Fibroblast of peridontal ligament (primary cell): ENCODE results near the gene CELF5.

ENCODE experiments used
- DNase-seq: peaks from one replicate; pipeline ENCODE4 v3.0.0-alpha.2; 2010; ENCODE audit errors: extremely low read depth

The CELF5 gene

DNA sequence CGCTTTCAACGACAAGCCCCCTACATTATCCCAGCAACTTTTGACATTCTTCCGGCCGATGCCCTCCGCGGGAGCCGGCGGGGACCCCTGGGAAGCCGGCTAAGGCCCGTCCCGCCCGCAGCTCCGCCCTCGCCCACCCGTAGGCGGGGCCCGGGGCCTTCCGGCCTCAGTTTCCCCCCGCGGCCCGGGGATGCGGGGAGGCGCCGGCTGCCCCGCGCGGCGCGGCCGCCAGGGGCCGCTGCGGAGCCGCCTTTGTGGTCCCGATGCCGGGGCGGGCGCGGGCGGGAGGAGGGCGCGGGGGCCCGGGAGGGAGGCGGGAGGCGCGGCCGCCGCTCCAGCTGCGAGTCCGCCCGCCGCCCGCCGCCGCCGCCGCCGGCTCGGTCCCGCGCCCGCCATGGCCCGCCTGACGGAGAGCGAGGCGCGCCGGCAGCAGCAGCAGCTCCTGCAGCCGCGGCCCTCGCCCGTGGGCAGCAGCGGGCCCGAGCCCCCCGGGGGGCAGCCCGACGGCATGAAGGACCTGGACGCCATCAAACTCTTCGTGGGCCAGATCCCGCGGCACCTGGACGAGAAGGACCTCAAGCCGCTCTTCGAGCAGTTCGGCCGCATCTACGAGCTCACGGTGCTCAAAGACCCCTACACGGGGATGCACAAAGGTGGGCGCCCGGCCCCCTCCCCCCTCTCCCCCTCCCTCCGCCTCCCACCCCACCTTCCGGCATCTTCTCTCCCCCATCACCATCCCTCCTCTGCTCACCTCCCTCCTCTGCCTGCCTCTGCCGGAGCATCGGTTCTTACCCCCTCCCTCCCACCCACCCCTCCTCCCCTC, at the start of gene CELF5:
TSS of gene CELF5 (plus strand) at position 316 of the 823 bp plus-strand sequence. CDS start at position 395, 79 bp downstream.
- peak; percentile 3 for DNase-seq

DNA sequence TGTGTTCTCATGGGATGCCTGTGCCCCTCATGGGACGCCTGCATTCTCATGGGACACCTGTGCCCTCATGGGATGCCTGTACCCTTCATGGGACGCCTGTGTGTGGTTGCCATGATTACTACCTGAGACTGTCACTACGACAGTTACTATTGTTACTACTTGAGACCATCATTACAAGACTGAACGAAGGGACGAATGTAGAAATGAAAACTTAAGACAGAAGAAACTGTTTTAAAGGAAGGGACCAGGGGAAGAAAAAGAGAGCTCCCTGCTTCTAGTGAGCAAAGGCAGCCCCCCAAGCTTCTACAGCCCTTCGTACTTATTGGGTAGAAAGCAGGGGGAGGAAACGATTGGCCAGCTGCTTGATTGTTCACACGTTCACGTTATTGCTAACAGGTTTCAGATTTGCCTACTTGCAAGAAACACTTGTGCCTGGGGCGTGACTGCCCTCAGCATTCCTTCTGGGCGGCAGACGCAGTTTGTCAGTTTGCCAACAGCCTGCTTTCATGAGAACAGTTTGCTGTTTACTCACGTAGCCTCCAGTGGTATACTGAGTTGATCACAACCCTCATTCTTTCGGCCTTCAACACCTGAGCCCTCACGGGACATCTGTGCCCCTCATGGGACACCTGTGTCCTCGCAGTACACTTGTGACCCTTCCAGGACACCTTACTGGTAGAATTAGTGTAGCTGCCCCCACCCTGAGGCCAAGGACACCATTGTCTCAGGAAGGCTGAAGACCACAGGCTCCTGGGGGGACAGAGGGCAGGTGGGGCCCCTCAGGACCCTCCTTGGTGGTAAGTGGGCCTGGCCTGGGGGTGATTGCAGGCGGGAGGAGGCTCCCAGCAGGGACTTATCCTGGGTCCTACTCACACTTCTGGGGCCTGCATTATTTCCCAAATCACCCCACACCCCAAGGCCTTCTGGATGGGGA, 48.4 kb upstream of the CELF5 start:
- DNase-seq = peak; percentile 53

DNA sequence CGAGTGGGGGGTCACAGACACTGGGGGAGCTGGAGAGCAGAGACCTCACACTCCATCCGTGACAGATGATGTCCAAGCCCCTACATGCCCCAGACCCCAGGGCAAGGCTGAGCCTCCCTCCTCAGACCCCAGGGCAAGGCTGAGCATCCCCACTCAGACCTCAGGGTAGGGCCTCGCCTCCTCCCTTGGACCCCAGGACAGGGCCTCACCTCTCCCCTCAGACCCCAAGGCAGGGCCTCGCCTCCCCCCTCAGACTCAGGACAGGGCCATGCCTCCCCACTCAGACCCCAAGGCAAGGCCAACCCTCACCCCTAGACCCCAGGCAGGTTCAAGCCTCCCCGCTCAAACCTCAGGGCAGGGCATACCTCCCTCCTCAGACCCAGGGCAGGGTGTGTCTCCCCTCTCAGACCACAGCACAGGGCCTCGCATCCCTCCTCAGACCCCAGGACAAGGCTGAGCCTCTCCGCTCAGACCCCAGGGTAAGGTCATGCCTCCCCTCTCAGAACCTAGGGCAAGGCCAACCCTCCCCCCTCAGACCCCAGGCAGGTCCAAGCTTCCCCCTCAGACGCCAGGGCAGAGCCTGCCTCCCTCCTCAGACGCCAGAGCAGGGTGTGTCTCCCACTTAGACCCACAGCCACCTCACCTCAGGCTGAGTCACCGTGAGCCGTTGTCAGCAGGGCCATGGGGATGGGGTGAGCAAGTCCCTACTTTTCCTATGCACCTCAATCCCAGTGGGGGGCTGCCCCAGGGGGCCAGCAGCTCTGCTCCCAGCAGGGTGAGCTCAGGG, 47.6 kb upstream of the CELF5 start:
- no peak for DNase-seq

DNA sequence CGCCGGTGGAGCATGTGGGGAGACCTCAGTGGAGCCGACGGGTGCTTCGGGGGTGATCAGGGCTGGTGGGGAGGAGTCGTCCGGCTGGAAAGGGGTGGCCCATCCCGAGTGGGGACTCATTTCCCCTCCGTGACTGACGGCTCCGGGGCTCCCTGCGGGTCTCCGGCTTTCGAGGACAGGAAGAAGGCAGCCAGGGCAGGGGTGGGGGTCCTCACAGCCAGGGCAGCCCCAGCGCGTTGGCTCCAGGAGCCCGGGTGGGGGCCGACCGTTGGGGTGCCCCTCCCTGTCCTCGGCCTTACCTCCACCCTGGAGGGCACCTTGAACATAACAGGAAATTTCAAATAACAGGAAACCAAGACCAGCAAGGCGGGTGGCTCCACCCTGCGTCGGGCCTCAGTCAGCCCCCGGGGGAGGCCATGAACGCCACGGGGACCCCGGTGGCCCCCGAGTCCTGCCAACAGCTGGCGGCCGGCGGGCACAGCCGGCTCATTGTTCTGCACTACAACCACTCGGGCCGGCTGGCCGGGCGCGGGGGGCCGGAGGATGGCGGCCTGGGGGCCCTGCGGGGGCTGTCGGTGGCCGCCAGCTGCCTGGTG, 46.0 kb upstream of the CELF5 start, which contains the start of gene S1PR4:
TSS of gene S1PR4 (plus strand) at position 393 of the 596 bp plus-strand sequence. CDS start at position 417, 24 bp downstream.
- no peak for DNase-seq

DNA sequence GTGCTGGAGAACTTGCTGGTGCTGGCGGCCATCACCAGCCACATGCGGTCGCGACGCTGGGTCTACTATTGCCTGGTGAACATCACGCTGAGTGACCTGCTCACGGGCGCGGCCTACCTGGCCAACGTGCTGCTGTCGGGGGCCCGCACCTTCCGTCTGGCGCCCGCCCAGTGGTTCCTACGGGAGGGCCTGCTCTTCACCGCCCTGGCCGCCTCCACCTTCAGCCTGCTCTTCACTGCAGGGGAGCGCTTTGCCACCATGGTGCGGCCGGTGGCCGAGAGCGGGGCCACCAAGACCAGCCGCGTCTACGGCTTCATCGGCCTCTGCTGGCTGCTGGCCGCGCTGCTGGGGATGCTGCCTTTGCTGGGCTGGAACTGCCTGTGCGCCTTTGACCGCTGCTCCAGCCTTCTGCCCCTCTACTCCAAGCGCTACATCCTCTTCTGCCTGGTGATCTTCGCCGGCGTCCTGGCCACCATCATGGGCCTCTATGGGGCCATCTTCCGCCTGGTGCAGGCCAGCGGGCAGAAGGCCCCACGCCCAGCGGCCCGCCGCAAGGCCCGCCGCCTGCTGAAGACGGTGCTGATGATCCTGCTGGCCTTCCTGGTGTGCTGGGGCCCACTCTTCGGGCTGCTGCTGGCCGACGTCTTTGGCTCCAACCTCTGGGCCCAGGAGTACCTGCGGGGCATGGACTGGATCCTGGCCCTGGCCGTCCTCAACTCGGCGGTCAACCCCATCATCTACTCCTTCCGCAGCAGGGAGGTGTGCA, 45.3 kb upstream of the CELF5 start:
- no peak for DNase-seq

DNA sequence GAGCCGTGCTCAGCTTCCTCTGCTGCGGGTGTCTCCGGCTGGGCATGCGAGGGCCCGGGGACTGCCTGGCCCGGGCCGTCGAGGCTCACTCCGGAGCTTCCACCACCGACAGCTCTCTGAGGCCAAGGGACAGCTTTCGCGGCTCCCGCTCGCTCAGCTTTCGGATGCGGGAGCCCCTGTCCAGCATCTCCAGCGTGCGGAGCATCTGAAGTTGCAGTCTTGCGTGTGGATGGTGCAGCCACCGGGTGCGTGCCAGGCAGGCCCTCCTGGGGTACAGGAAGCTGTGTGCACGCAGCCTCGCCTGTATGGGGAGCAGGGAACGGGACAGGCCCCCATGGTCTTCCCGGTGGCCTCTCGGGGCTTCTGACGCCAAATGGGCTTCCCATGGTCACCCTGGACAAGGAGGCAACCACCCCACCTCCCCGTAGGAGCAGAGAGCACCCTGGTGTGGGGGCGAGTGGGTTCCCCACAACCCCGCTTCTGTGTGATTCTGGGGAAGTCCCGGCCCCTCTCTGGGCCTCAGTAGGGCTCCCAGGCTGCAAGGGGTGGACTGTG, 44.6 kb upstream of the CELF5 start:
- DNase-seq = no peak

DNA sequence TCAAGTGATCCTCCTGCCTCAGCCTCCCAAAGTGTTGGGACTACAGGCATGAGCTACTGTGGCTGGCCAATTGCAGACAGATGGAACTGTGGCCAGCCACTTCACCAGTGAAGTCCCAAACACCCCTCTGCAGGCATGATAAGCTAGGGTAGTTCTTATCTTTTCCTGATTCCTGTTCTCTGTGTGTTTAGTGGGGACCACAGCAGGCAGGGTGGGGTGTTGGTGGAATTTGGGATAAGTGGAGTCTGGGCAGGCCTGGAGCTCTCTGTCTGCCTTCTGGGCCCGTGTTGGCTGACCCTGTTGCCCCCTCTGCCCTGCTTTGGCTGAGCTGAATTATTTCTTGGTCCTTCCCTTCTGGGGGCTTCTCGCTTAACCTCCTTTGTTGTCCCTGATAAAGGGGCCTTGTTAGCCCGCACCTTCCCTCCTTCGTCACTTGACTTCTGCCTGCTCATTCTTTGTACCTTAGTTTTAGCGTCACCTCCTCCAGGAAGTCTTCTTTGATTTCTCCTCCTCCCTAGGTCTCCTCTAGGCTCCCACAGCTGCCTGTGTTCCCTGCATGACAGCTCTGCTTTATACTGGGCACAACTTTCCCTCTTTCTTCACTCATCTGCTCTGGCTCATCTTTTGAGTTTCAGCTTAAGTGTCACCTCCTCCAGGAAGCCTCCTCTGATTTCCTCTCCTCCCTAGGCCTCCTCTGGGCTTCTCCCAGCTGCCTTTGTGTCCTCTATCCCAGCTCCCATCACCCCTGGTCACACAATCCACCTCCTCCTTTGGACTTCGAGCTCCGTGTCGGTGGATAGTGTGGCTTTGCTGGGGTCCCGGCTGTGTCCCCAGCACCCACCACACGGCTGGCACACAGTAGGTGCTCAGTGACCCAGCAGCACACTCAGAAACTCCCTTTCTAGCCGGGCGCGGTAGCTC, 40.5 kb upstream of the CELF5 start:
- DNase-seq = no peak

DNA sequence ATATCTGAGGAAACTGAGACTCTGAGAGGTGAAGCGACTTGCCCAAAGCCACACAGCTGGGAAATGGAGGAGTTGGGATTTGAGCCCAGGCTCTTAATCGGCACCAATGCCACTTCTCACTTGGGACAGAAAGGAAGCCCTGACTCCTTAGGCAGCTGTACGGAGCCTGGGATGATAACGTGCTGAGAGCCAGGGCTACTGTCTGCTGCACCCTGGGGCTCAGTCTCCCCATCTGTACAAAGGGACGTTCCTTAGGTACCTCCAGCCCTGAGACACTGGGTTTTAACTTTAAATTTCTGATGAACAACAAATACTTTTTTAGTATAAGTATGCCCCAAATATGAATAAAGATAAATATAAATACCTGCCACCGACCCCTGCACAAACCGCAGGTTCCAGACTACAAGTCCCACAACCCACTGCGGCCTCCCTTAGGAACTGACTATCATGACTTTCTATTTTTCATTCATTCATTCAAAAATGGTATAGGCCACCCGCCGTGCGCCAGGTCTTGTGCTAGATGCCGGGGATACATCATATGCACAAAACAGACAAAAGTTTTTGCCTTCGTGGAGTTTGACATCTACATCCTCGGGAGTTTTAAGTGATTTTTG, 39.5 kb upstream of the CELF5 start:
- no peak for DNase-seq

DNA sequence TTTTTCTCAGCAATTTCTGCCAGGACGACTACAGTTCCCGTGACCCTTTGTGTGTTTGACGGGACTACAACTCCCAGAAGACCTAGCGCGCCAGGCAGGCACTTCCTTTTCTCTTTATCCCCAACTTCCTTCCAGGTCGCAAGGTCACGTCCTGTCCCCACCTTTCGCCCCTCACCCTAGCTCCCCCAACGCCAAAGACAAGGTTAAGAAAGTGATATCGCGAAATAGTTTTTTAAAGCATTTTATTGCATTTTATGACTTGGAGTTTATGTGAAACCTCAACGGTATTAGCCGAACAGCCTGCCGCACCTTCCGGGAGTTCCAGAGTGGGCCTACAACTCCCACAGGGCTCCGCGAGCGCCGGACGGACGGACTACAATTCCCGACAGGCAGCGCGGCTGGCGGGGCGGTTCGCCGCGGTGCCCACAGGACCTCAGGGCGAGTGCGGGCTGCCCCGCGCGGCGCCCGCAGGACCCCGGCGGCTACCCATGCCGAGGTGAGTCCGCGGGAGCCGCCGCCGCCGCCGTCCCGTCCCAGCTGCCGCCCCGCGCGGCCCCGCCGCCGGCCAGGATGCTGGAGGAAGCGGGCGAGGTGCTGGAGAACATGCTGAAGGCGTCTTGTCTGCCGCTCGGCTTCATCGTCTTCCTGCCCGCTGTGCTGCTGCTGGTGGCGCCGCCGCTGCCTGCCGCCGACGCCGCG, 38.9 kb upstream of the CELF5 start, which contains the start of gene NCLN:
TSS of gene NCLN (plus strand) at position 470 of the 699 bp plus-strand sequence. CDS start at position 571, 101 bp downstream.
- DNase-seq = peak; percentile 96

DNA sequence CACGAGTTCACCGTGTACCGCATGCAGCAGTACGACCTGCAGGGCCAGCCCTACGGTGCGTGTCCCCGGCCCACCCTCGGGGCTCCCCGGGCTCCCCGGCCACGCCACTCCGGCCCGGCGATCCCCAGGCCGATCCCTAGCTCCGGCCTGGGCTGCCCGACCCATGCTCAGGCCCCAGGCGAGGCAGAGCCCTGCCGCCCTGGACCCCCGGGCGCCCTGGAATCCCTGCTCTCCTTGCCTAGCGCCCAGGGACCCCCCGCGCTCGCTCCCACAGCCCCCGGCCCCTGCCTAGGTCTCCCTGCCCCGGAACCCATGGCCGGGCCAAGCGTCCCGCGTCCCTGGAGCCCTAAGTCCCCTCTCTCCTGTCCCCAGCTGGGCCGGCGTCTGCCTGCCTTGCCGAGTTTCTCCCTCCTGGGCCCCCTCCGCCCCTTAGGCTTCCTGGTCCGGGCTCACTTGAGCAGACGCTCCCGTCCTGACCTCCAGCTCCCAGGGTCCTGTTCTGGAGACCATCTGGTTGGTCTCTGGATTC, 38.2 kb upstream of the CELF5 start:
- no peak for DNase-seq

DNA sequence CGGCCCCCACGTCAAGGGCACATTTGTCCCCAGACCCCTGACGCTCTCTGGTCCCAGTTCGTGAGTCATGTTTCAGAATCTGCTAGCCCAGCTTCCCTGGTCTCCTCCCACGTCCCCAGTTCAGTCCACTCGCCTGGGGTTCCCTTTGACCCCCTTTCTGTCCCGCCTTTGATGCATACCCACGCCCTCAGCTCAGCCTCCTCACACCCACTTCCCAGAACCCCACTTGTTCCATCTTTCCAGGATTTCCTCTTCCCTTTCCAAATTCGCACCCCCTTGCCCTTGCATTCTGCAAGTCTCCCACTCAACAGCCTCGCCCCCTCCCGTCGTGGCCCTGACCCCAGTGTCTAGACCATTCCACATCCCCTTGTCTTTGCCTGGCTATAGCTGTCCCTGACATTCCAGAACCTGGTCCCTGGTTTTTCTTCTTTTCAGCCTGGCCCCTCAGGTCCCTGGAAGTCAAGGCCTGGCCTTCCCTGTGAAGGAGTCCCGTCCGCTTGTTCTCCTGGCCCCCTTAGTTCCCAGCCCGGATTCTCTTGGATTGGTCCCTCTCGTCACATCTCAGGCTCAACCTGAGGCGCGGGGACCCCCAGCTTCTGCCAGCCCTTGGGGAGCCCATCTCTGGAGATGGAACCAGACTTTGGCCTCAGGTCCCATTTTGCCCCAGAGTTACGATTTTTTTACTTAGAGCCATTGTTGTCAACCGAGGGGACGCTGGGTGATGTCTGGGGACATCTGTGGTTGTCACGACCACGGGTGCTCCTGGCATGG, 37.4 kb upstream of the CELF5 start:
- no peak for DNase-seq

DNA sequence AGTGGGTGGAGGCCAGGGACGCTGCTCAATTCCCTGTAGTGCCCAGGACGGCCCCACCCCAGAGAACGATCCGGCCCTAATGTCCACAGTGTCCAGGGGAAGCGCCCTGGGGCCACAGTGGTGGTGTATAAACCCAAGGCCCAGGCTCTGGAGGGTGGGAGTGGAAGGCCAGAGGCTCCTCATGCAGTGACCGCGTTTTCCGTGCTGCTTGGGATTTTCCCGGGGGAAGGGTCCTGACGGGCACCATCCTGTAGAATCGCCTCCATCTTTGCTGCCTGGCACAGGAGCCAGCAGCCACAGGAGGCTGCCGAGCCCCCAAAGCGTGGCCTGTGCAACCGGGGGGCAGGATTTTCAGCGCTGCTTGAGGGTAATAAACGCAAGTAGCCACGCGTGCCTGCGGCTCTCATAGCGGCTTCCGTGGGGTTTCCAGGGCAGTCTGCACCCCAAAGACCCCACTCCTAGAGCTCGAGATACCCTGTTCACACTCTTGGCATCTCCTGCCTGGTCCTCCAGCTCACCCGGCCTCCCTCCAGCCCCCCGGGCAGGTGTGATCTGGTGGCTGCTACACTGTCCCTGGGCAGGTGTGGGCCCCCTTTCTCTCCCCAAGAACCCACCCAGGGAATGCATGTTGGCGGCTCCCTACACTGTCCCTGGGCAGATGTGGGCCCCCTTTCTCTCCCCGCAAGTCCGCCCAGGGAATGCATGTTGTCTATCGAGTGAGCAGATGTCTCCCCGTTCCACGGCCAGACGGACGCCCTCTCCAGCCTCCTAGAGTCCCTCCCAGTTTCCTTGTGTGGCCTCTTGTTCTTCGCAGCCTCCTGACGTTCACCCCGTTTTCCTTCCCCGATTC, 36.6 kb upstream of the CELF5 start:
- DNase-seq = no peak

DNA sequence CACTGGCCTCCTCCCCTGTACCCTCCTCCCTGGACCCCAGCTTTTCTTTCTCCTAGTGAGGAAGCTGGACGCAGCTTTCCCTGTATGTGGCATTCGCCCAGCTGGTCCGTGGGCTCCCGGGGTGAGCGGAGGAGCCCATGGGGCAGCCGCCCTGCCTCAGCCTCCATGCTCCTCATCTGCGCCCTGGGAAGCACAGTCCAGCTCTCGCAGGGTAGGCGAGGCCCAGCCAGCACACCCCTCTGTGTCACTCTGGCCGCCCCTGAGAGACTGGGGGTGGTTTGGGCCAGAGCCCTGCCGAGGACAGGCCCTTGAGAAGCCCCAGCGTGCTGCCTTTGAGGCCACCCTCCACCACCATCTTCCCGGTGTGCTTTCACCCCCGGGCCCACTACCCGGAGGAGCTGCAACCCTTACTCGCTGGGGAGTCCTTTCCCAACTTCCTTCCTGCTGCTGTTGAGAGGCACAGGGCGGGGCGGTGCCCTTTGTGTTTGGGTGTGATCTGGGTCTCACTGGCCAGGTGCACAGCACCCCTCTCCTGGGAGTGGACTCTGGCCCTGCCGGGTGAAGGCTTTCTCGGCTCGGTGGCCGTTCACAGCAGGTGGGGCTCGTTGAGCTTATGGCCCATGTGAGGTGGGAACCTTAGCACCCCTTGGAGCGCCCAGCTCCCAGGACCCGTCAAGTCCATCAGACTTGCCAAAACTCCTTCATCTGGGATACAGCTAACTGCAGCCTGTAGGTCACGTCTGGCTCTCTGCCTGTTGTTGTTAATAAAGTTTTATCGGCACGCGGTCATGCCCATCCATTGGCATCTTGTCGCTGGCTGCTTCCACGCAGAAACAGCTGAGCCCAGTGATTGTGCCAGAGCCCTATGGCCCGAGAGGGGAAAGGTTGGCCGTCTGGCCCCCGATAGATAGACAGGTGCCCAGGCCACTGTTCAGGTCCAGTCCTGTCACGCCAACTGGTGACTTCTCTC, 35.5 kb upstream of the CELF5 start:
- DNase-seq = no peak

DNA sequence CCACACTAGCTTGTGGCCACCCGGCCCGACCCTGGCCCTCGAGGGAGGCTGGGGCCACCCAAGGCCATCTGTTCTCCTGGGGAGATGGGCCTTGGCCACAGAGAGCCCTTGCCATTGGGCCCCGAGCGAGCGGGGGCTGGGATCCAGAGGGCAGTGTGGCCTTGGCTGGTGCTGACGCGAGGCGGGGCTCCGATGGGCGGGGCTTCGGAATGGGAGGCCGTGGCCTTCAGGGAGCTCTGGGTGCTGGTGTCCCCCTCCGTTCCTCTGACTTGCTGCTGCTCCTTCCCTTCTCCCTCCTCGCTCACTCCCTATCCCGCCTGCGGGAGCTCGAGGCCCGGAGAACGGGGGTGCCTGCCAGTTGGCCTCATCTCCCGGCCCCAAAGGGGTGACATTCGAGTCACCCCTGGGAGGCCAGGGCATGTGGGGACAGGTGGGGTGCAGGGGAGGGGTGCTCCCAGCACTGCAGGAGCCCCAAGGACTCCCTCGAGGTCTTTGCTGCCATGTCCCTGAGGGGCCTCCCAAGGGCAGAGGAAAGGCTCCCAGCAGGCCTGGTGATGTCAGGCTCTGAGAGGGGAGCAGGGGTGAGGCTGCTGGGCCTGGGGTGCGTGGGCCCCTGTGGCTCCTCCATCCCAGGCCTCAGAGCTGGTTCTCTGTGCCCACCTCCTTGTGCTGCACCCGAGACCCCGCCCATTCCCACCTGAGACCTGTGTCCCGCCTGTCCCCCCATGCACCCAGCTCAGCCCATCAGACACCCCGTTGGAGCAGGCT, 34.6 kb upstream of the CELF5 start:
- DNase-seq = no peak
